ENCODE data around the gene ALAS1. TPM values are rescaled to one million over a fixed set of nuclear protein-coding genes. Genes with fewer than 3 reads are reported as not detected.

Gene ALAS1
- total RNA-seq, 4 donors from 2014 or later, result 70.1 to 101 (median 84.0) TPM

- TF ChIP-seq EP300 (IDR thresholded peaks at IDR 0.05; ENCODE audit: low read depth), result no peak
- no peak for TF ChIP-seq CTCF (IDR thresholded peaks at IDR 0.05)
- no peak for TF ChIP-seq POLR2A (IDR thresholded peaks at IDR 0.05)
- no peaks in the 10 kb centered on the region for H3K9me3 ChIP-seq
- H3K36me3 ChIP-seq, result peaks cover 0 to 54% (median 21%) of the 10 kb centered on the region in 4 donors
- peaks cover 11 to 53% (median 22%) of the 10 kb centered on the region in 4 donors for H3K4me1 ChIP-seq
- in situ Hi-C loops (cut with MboI; ENCODE audit: low pct_ligation_motif_present in 1 of 4, low pct_unique_long_range_greater_than_20kb in 1 of 4, low sequenced_read_pairs in 3 of 4) (no loop called here), intact Hi-C loops (cut with DNase I; ENCODE audit: low total_unique reads) (no loop called here)
- H3K27ac ChIP-seq, result no peak overlapping the region
- H3K4me3 ChIP-seq, result no peak overlapping the region
- no peak for DNase-seq
- H3K27me3 ChIP-seq, result no peaks in the 10 kb centered on the region
- WGBS, 2 donors (ENCODE audit: low coverage in 1 of 2), result 77% methylated on average over 4 of the region's 4 CpGs; no CpG with 5 or more reads in 1 of the 2 donors
Measured at GRCh38 chr3:52202384-52203077, 4.6 kb downstream of the ALAS1 start.

DNA sequence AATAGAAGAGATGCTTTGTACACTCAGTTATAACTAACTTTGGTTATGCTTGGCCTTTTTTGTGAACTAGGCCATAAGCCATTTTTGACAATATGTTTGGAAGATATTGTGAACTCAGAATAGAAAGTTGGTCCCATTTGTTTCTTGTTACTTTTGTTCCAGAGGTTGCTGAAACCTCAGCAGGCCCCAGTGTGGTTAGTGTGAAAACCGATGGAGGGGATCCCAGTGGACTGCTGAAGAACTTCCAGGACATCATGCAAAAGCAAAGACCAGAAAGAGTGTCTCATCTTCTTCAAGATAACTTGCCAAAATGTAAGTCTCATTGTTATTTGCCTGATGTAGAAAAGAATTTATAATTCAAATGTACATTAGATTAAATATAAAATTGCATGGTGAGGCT is 5.7 kb downstream of the ALAS1 start:
- intact Hi-C loops (cut with DNase I; ENCODE audit: low total_unique reads), result no loop called here
- TF ChIP-seq POLR2AphosphoS5 (IDR thresholded peaks at IDR 0.05) (no peak), POLR2A (IDR thresholded peaks at IDR 0.05) (no peak), EP300 (IDR thresholded peaks at IDR 0.05; ENCODE audit: low read depth) (no peak), CTCF (IDR thresholded peaks at IDR 0.05) (no peak)
- in situ Hi-C loops (cut with MboI; ENCODE audit: low pct_ligation_motif_present in 1 of 4, low pct_unique_long_range_greater_than_20kb in 1 of 4, low sequenced_read_pairs in 3 of 4), result no loop called here
- H3K36me3 ChIP-seq, result peaks cover 0 to 66% (median 27%) of the 10 kb centered on the region in 4 donors
- H3K4me3 ChIP-seq, result no peak overlapping the region
- H3K27me3 ChIP-seq, result no peaks in the 10 kb centered on the region
- no peak overlapping the region for H3K27ac ChIP-seq
- DNase-seq, result no peak
- H3K9me3 ChIP-seq, result no peaks in the 10 kb centered on the region
- H3K4me1 ChIP-seq, result peaks cover 9 to 47% (median 17%) of the 10 kb centered on the region in 4 donors
- 87 to 100% methylated on average over 1 of the region's 1 CpG for WGBS, 2 donors (ENCODE audit: low coverage in 1 of 2)

- H3K36me3 ChIP-seq, result peaks cover 0 to 74% (median 31%) of the 10 kb centered on the region in 4 donors
- in situ Hi-C loops (cut with MboI; ENCODE audit: low pct_ligation_motif_present in 1 of 4, low pct_unique_long_range_greater_than_20kb in 1 of 4, low sequenced_read_pairs in 3 of 4) (no loop called here), intact Hi-C loops (cut with DNase I; ENCODE audit: low total_unique reads) (no loop called here)
- TF ChIP-seq CTCF (IDR thresholded peaks at IDR 0.05) (no peak), POLR2AphosphoS5 (IDR thresholded peaks at IDR 0.05) (peak in 1 of 3 donors; percentile 21), POLR2A (IDR thresholded peaks at IDR 0.05) (no peak)
- H3K27ac ChIP-seq, result no peak overlapping the region
- H3K4me1 ChIP-seq, result peaks cover 2 to 39% (median 10%) of the 10 kb centered on the region in 4 donors
- no peaks in the 10 kb centered on the region for H3K9me3 ChIP-seq
- DNase-seq, result peak; percentile 37
- no peaks in the 10 kb centered on the region for H3K27me3 ChIP-seq
- H3K4me3 ChIP-seq, result no peak overlapping the region
- WGBS, 2 donors (ENCODE audit: low coverage in 1 of 2), result 58 to 67% methylated on average over 5 to 10 of the region's 10 CpGs
Measured at GRCh38 chr3:52204337-52205073, 6.5 kb downstream of the ALAS1 start.

DNA sequence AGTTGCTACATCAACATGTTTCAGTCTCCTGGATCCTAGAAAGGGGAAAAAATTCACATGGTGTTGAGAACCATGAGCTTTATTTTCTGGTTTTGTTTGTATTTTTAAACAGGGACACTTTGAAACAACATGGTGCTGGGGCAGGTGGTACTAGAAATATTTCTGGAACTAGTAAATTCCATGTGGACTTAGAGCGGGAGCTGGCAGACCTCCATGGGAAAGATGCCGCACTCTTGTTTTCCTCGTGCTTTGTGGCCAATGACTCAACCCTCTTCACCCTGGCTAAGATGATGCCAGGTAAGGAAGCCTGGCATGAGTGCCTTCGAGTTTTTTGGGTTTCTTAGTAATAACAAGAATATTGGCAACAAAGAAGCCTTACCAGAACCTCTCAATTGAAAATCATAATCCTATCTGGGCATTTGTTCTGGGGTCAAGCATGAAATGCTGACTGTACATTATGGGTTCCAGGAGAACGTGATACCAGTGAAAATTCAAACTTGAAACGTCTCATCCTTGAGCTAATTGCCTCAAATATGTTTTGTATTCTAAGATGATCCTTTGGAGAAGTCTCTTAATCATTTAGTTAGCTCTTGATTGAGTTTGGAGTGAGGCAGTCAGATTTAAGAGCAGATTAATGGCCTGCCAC is 7.9 kb downstream of the ALAS1 start:
- no peaks in the 10 kb centered on the region for H3K9me3 ChIP-seq
- TF ChIP-seq POLR2A (IDR thresholded peaks at IDR 0.05) (no peak), EP300 (IDR thresholded peaks at IDR 0.05; ENCODE audit: low read depth) (no peak)
- H3K4me1 ChIP-seq, result peaks cover 0 to 33% (median 8%) of the 10 kb centered on the region in 4 donors
- WGBS, 2 donors (ENCODE audit: low coverage in 1 of 2), result 85 to 86% methylated on average over 4 to 6 of the region's 6 CpGs
- in situ Hi-C loops (cut with MboI; ENCODE audit: low pct_ligation_motif_present in 1 of 4, low pct_unique_long_range_greater_than_20kb in 1 of 4, low sequenced_read_pairs in 3 of 4) (no loop called here), intact Hi-C loops (cut with DNase I; ENCODE audit: low total_unique reads) (no loop called here)
- H3K4me3 ChIP-seq, result no peak overlapping the region
- H3K27ac ChIP-seq, result no peak overlapping the region
- no peaks in the 10 kb centered on the region for H3K27me3 ChIP-seq
- DNase-seq, result no peak
- H3K36me3 ChIP-seq, result peaks cover 0 to 86% (median 36%) of the 10 kb centered on the region in 4 donors

All from transverse colon (tissue), 4 donors.